NCI-H446 treated with DMSO at 0.1 percent for 48 hours (cell line): ENCODE results near the gene HCFC1.

Experiments used
- DNase-seq: peaks from one replicate; lab custom pipeline; 2025; lab: John Stamatoyannopoulos, UW

Gene HCFC1

GRCh38 chrX:153956044-153956907, 15.3 kb downstream of the HCFC1 start:
- DNase-seq: no peak

DNA sequence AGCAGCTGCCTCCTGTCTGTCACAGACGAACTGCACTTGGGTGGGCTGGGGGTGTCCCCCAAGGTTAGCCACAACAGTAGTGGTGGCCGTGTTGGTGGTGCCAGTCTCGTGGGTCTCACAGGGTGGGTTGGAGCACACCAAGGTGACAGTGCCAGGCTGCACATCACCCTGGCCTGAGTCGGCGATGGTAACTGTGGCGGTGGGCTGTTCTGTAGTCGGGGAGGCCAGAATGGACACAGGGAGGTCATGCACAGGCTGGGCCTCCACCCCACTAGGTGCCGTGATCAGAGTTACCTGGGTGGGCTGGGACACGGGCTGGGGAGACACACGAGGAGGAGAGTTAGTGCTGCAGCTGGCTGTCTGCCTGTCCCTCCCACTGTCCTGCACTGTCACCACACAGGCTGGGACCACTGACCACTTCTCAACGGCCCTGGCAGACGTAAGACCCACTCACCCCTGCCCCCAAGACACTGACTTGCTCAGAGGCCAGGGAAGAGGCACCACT, 16.3 kb downstream of the HCFC1 start:
- no peak for DNase-seq

GRCh38 chrX:153954558-153955227, 16.9 kb downstream of the HCFC1 start:
- DNase-seq: no peak

DNA sequence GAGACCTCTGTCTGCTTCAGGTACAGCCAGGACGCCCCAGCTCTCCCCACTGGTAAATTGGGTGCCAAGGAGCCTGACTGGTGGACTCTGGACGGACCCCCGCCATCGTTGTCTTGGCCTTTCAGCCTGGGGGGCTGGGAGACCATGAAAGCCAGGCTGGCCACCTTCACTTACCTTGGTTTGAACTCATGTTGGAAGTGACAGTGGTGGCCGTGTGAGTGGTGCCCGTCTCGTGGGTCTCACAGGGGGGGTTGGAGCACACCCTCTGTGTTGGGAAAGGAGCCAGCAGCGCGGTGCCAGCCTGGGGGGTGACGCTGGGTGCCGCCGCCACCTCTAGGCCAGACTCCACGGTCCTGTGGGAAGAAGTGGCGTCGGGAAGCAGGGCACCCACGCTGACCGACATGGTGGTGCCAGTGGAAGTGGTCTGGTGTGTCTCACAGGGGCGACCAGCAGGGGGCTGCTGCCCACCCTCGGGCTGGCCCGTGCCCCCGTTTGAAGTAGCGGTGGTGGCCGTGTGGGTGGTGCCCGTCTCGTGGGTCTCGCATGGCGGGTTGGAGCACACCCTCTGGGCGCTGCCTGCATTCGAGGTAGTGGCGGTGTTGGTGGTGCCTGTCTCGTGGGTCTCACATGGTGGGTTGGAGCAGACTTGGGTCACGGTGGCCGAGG, 17.6 kb downstream of the HCFC1 start:
- DNase-seq: no peak

DNA sequence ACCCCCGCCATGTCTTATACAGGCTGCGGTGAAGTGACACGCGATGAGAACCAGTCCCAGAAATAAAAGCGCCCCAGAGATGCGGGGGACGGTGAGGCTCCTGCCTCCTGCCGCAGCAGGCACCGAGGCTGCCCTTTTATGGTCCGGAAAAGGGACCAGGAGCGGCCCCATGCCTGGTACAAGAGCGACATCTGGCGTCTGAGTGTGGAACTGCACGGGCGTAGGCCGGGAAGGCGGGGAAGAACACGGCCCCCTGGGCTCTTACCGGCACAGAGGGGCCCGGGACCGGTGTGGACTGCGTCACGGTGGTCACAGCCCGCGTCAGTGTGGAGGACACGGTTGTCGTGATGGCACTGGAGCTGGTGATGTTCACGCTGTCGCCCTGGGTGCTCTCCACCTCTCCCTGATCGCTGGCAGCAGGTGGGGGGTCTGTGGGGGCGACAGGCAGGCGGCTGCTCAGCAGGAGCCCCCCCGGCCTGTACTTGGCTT, 18.2 kb downstream of the HCFC1 start:
- DNase-seq: no peak

DNA sequence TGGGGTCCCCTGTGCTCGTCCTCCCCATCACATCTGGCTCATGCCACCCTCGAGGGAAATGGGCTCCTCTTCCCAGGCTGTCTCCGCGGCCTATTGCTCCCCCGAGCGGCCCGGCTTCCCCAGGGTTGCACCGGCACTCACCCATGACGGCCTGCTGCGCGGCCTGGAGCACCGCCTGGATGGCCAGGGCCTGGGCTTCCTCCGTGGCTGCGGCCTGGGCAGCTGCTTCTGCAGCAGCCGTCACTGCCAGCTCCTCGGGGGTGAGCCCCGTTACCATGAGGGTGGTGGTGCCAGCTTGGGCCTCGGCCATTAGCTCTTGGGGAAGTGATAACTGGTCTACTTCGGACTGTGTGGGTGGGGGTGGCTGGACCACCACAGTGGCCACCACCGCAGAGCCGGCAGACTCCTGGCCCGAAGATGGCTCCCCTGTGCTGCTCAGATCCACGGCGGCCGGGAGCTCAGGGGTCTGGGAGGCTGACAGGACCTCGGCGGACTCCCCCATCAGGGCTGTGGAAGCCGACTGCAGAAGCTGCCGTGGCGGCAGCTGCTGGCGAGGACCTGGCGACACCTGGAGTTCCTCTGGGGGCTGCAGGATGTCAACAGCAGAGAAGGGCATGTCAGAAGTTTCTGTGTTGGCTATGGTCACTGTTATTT, 19.1 kb downstream of the HCFC1 start:
- DNase-seq: no peak

GRCh38 chrX:153951683-153952372, 19.8 kb downstream of the HCFC1 start:
- DNase-seq: no peak

DNA sequence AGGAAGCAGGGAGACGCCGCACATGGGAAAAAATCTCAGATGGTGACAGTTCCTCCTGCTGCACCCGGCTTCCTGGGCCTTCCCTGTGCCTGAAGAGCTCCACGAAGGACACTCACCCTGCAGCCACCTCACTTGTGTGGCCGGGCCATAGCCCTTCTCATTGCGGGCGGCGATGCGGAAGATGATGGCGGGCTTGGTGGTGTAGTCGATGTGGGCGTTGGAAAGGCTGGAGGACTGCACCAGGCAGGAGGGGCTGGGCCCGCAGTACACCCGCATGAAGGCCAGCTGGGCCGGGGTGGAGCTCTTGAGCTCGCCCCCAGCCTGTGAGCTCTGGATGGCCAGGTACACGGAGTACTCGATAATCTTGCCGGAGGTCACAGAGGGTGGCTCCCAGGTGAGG, 21.5 kb downstream of the HCFC1 start:
- DNase-seq: no peak

- no peak for DNase-seq
Measured at GRCh38 chrX:153948847-153949805, 22.5 kb downstream of the HCFC1 start.

GRCh38 chrX:153948002-153948466, 23.6 kb downstream of the HCFC1 start:
- DNase-seq: no peak

DNA sequence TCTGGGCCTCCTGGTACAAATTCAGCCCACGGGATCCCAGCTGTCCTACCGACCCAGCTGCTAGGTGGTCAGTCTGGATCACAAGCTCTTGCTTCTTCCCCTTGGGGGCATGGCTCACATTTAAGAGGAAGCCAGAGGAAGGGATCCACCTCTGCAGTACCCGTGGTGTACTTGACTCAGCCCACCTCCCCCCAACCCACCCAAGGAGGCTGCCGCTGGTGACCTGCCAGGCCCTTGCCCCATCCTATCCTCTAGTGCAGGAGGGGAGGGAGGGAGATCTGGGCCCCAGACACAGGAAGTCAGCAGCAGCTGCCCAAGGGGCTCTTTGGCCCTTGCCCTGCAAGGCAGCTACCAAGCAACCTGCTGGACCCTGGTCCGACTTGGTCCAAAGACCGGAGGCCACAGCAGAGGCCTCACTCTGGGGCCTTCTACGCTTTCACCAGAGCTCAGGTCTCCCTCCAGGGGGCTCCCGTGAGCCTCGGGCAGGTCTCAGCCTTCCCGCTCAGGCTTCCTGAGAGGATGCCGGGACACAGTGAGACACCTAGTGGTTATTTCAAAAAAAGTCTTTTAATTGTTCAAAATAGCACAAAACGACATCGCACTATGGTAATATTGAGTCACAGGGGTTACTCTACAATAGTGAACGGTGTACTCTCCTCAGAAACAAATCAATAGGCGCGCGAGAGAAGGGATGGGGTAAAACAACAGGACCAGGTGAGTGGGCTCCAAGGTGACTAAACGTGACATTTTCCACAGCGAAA, 24.4 kb downstream of the HCFC1 start:
- DNase-seq: peak; percentile 6

DNA sequence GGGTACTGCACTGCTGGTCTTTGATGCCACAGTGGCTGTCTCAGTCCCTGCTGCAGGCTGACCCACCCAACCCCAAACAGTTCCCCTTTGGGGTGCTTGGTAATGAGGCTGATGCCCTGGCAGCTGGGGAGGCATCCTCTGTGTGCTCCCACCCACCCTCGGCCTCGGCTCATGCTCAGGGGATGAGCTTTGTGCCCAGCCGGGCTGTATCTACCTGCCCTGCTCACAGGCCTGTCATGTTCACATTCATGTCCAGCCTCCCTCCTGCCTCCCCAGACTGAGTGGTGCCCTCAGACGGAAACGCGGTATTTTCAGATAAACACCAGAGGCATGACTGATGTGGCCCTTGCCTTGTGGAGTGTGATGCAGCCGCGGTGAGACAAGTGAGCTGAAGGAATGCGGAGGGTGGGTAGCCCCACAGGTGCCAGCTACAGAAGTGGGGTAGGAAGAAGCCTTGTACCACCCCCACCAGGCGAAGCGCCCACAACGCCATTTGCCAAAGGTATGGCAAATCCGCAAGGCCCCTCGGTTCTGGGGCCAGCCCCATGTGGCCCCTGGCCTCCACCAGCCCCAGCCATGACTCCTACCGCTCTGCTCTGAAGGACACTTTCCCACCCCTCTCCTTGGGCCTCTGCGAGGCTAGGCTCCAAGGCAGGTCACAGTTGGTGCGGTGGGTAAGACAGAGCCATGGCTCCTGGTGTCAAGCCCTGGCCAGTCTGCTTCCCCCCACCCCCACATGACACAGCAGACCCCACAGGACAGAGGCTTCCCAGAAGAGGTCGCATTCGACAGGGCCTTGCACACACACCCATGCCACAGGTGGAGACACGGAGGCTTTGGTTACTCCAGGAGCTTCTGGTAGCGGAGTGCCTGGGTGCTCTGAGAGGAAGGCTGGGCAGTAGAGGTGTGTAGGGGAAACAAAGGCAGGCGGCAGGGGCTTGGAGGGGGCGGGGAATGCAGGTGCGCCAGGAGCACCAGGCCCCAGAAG, 25.4 kb downstream of the HCFC1 start:
- no peak for DNase-seq

DNA sequence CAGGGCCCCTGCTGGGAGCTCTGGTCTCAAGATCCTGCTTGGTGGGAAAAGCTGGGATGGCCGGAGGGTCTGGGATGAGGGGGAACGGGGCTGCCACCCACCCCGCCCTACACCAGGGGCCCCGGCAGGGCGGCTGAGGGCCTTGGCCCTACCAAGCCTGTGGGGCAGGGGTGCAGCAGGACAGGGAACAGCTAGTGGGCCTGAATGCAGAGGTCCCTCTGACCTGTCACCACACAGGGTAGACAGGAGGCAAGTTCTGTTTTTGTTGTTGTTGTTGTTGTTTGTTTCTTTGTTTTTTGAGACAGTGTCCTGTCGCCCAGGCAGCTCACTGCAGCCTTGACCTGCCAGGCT, 26.8 kb downstream of the HCFC1 start:
- no peak for DNase-seq

DNA sequence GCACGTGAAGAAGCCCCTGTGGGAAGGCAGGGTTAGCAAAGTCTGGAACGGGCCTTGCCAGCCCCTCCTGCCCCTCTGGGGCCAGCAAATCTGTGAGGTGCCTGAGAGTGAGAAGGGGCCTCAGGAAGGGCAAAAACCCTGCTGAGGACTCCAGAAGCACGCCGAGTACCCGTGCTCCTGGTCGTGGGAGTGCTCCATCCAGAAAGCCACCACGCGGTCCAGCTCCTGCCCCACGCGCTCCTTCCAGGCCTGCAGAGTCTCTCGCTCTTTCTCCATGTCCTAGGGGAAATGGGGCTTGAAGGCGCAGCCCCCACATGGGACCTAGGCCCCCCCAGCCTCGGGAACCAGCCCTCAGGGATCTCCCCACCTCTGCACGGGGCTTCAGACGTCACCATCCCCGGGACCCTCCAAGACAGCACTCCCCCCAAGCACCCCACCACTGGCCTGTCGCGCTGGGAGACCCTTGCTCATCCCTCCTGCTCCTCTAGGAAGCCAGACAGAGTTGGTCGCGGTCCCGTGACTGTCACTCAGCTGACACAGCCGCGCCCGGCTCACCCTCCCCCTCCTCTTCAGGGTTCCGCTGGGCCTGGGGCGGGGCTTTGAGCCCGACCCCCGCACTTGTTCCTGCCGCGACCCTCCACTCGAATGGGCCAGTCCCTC, 27.3 kb downstream of the HCFC1 start, which contains the start of gene RENBP:
TSS of gene RENBP (minus strand) at position 504 of the 660 bp plus-strand sequence. CDS start at position 471, 33 bp downstream.
- no peak for DNase-seq

- no peak for DNase-seq
Measured at GRCh38 chrX:153941336-153942252, 30.0 kb downstream of the HCFC1 start.

DNA sequence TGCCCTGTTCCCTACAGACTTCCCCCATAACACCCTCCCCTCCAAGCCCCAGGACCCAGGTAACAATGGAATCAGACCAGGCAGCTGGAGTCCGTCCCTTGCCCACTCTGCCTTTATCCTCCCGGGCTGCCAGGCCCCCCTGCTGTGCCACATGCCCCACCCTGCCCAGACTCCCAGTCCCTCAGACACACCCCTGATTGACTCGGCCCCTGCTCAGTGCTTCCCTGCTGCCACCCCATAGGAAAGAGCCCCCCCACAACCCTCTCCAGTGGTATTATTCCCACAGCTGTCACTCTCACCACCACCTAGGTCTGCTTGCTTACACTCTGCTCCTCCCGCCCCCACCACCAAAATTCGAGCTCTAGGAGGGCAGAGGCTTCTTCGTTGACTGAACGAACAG, 32.0 kb downstream of the HCFC1 start:
- no peak for DNase-seq
